ENCODE data around the gene EFCAB14.
A peak's percentile ranks its signal among the peaks of the same experiment; 100 is the strongest.

DNA sequence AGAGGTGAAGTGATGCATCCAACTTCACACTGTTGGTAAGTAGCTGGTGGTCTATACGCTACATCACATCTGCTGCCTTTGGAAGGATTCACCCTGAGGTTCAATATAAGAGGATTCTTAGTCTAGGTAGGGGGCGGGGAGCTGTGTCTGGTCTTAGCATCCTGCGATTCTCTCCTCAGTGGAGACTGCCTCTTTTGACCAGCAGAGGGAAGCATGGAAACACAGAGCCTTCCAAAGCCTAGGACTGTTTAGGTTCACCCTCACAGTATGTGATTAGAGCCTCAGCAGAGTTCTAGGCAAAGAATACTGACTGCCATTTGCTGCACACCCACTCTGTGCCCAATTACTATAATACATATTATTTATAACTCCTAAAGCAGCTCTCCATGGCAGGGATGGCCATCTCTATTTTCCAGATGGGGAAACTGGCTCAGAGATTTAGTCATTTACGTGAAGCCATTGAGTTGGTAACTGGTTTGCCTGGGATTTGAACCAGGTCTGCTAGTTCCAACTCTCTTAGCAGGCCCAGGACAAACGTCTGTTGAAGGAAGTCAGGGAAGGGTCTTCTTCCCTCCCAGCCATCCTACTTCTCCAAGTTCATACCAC, 28.9 kb upstream of the EFCAB14 start:
- TF ChIP-seq, protein P1, sequence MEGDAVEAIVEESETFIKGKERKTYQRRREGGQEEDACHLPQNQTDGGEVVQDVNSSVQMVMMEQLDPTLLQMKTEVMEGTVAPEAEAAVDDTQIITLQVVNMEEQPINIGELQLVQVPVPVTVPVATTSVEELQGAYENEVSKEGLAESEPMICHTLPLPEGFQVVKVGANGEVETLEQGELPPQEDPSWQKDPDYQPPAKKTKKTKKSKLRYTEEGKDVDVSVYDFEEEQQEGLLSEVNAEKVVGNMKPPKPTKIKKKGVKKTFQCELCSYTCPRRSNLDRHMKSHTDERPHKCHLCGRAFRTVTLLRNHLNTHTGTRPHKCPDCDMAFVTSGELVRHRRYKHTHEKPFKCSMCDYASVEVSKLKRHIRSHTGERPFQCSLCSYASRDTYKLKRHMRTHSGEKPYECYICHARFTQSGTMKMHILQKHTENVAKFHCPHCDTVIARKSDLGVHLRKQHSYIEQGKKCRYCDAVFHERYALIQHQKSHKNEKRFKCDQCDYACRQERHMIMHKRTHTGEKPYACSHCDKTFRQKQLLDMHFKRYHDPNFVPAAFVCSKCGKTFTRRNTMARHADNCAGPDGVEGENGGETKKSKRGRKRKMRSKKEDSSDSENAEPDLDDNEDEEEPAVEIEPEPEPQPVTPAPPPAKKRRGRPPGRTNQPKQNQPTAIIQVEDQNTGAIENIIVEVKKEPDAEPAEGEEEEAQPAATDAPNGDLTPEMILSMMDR (IDR thresholded peaks at IDR 0.05): peak; percentile 68 to 89 (median 84)
- TF ChIP-seq POLR2A (IDR thresholded peaks at IDR 0.05): no peak

Data from thyroid gland (tissue), 4 donors.